Ammon's horn (tissue), 1 donor: Measurements from ENCODE around the gene SLC29A2.
A peak's percentile ranks its signal among the peaks of the same experiment; 100 is the strongest.

ENCODE experiments used
- DNase-seq: peaks from one replicate; pipeline ENCODE4 v3.0.0-alpha.2; 2016; ENCODE audit warnings: low spot score

The SLC29A2 gene

DNA sequence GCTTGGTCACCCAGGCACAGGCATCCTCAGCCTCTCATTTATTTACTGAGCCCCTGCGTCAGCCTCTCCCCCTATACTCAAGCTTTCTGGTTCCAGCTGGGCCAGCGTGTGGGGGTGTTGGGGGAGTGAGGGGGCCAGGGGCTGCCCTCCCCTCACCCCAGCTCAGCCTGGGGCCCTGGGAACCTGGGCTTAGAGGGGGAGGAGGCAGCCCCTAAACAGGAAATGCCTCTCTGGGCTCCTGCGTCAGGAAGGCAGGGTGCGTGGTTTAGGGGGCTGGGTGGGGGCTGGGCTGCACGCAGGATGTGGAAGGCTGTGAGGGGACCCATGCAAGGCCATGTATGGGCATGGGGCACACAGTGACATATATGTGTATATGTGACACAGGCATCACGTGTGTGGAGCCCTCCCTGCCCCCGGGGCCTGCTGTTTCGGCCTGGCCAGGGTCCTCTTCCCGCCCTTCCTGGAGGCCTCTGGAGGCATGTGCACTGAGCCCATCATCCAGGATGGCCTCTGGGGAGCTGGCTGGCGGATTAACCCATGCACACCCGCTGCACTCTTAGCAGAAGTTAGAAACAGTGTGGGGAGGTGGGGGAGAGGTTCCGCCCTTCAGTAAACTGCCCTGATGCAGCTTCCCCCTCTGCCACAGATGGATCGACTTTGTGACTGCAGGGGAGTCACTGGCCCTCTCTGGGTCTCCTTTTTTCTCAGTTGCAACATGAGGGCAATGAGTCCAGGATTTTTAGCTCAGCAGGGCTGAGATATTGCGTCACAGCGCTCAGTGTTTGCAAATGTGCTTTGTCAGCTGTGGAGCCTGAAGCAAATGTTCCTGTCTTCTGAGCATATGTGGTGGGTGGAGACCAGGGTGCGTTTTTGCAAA lies 53.6 kb downstream of the SLC29A2 start:
- peak; percentile 69 for DNase-seq

DNA sequence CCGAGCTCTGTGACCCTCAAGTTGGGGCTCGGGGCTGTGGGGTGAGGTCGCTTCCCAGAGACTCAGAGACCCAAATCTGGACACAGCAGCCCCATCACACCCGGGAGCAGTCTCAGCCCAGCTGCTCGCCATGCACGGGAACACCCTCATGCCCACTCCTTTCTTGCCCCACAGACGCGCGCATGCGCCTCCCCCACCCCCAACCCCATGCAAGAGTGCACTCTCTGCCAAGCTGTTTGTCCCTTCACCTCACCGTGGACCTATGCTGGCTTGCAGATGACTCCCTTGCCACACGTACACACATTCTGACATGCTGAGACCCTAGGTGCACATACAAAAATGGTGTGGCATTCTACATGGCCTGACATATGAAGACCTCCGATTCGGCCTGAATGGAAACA lies 54.2 kb downstream of the SLC29A2 start:
- DNase-seq = no peak

DNA sequence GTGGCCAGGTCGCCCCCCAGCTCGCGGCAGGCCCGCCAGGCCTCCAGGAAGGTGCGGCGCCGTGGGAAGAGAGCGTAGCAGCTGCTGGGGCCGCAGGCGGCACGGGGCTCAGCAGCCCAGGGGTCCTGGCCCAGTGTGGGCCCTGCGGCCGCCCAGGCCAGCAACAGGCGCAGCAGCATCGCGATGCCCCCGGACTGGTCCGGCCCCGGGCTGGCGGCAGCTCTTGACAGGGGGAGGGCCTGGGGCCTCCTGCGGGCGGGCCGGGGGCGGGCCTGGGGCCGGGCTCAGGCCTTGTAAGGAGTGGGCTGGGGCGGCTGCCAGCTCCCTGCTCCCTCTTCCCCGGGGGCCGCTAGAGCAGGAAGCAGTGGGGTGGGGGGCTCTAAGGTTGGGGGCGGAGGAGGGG lies 54.7 kb downstream of the SLC29A2 start, which contains the start of gene CD248:
CD248 (minus strand) TSS at position 196 of the 403 bp plus-strand sequence; CDS start at position 179, 17 bp downstream.
- no peak for DNase-seq

DNA sequence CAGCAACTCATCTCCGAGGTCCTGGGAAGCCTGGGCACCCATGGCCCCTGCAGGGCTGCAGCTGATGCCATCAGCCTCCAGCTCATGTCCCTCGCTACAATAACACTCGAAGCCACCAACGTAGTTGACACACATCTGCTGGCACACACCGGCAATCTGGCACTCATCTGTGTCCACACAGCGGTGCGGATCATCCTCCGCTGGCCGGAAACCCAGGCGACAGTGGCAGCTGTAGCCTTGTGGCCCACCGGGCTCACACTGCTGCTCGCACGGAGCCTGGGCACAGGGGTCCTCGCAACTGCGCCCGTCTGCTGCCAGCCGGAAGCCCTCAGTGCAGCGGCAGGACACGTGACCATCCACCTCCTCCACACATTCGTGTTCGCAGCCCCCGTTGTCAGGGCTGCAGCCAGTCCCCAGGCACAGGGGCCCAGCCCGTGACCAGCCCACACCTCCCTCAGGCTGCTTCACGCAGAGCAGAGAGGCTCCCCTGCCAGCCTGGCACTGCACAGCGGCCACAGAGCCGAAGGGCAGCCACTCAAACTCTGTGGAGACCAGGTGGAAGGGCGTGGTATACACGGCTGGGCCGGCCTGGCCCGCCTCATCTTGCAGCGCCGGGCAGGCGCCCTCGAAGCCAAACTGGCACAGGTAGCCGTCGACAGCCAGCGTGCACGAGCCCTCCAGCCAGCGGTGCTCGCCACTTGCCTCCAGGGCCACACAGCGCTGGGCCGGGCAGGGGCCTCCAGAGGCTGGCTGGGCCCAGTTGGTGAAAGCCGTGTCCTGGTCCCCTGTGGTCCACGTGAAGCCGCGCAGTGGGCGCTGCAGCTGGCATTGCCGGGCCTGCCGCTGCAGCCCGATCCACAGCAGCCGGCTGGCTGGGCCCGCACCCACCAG lies 55.4 kb downstream of the SLC29A2 start:
- DNase-seq = no peak

DNA sequence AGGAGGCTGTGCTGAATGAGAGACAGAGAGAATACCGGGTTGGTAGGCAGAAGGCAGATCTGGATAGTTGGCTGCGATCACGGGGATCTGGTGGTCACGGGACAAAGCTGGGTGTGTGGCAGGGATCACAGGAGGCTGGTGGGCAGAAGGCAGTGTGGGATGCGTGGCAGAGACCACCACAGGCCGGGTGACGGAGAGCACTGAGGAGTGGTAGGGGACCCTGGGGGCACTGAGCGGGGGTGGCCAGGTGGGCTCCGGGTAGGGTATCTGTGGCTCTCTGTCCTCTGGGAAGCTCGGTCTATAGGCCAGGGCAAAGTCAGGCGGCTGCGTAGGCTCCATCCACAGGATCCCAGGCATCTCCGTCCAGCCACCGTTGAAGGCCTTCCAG lies 56.1 kb downstream of the SLC29A2 start:
- DNase-seq = no peak

DNA sequence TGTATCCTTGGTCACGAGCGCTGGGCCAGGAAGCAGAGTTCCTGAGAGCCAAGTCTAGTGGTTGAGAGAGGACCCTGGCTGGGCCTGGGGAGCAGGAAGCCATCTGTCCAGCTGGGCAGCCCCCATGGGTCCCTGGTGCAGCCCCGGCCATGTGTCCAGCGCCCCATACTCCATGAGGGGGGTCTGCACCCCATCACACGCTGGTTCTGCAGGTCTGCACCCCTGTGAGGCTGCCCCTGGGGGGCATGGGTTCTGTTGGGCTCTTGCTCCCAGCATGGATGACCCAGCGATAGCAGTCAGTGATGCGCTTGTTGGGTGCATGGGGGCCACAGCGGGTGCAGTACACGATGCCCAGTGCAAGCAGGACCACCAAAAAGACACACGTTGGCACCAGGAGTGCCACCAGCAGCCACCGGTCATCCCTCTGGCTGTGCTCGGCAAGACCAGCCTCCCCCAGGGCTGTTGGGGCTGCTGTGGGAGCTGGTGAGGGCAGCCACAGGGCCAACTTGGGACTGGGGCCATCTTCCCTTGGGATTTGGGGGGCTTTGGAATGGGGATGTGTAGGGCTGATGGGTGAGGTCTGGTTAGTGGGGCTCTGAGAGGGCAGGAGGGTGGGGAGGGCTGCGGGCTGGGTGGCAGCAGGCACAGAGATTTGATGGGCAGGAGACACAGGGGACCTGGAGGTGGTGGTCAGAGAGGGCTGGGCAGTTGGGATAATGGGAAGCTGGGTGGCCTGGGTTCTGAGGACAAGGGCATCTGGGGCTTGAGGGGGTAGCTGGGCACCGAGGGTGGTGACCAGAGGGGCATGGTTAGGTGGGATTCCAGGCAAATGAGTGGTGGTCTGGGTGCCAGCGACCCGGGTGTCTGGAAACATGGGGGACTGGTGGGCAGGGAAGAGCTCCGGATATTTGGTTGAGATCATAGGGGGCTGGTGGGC lies 56.7 kb downstream of the SLC29A2 start:
- DNase-seq = no peak

DNA sequence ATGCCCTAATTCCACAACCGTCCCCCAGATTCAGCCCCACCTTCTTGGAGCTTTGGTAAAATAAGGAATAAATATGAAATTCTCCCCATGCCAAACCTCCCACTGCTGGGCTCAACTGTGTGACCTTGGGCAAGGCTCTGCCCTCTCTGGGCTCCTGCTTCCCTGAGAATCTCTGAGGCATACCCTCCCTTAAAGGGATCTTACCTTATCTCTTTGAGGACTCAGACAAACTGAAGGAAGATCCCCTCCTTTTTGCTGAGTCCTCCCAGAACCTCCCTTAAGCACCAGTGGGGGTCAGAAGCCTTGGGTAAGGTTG lies 57.4 kb downstream of the SLC29A2 start:
- no peak for DNase-seq

DNA sequence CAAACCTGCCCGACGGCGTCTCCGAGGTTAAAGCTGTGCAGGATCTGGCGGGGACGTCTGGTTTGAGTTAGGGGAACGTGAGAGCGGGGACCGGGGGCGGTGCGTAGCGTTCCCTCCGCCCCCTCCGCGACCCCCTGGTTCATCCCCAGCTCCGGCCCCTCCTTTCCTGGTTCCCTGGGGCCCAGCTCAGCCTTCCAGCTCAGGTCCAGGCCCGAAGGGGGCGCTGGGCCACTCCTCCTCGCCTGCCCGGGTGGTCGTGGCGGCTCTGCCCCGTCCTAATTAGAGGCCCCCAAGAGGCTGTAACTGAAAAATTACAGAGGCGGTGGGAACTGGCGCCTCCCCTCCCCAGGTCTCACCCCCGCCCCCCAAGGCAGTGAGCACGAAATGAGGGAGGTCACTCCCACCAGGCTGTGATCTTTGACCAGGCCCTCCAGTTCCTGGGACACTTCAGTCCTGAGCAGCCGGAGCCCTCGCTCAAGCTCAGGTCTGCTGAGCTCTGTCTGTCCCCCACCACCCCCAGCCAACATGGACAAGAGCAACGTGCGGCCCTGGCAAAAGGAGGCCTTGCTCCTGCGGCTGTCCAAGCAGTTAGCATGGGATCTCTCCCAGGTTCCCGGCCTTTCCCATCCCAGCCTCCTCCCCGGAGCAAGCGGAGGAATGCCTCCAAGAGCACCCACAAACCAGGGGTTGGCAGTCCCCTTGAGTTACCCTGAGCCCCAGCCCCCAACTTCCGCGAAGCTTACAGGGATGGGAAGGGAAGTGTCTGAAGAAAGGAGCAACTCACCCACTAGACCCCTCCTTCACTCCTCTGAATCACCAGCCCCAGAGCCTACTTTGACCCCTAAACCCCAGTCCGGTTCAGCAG lies 58.0 kb downstream of the SLC29A2 start:
- DNase-seq = no peak

DNA sequence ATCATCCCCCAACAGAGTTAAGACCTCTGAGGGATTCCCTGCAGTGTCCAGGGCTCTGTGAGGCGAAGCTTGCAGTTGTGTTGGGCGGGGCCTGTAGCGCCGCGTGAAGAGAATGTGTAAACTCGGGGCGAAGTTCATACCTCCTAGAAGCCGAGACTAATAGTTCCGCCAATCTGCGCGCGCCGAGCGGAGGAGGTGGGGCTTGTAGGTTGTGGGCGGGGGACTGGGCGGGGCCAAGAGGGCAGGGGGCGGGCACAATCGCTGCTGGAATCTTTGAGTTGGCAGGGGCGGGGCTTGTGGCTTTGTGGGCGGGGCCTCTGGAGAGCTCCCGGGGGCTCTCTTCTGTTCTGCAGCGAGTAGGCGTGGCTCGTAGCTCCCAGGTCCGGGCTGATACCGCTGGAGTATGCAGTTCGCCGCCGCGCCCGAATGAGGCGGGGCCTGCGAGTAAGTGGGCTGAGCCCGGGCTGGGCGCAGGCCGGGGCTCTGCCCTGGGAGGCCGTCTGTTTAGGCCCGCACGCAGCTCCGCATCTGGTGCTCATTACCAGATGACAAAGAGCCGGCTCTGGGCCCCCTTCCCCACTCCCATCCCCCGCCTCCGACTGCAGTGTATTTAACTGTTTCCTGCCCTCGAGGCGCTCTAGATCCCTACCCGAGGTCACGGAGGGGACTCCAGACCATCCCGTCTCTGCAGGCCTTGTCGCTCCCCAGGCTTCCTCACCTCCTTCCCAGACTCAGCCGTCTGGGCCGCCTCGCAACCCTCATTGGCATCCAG lies 58.8 kb downstream of the SLC29A2 start:
- DNase-seq = peak; percentile 95
